GM21447 (cell line): ENCODE data around the gene CDK5RAP3.

Experiments
- ATAC-seq: cut with Tn5 transposase; IDR thresholded peaks from one replicate; pipeline ENCODE4 v1.9.1; 2021; ENCODE audit not compliant: unreplicated experiment

Gene CDK5RAP3

GRCh38 chr17:47948706-47949196, 22.2 kb upstream of the CDK5RAP3 start:
- no peak for ATAC-seq

- ATAC-seq, result peak; percentile 62
Measured at GRCh38 chr17:47949197-47949759, 21.6 kb upstream of the CDK5RAP3 start.

GRCh38 chr17:47949946-47950345, 21.0 kb upstream of the CDK5RAP3 start:
- ATAC-seq, result peak; percentile 31

GRCh38 chr17:47950448-47950847, 20.5 kb upstream of the CDK5RAP3 start:
- ATAC-seq, result no peak

- no peak for ATAC-seq
Measured at GRCh38 chr17:47952171-47953021, 18.5 kb upstream of the CDK5RAP3 start.

- no peak for ATAC-seq
Measured at GRCh38 chr17:47953909-47954308, 17.0 kb upstream of the CDK5RAP3 start.

- no peak for ATAC-seq
Measured at GRCh38 chr17:47955497-47956461, 15.1 kb upstream of the CDK5RAP3 start.

GRCh38 chr17:47956791-47957590, 13.9 kb upstream of the CDK5RAP3 start:
- no peak for ATAC-seq

GRCh38 chr17:47957591-47958490, 13.1 kb upstream of the CDK5RAP3 start, which contains the start of gene PRR15L:
PRR15L (minus strand) TSS chr17:47957883; CDS start chr17:47953234, 4,649 bp downstream.
- no peak for ATAC-seq

GRCh38 chr17:47959825-47960655, 10.9 kb upstream of the CDK5RAP3 start:
- no peak for ATAC-seq

GRCh38 chr17:47961406-47961805, 9.5 kb upstream of the CDK5RAP3 start:
- ATAC-seq, result no peak

GRCh38 chr17:47962901-47963300, 8.0 kb upstream of the CDK5RAP3 start:
- no peak for ATAC-seq

GRCh38 chr17:47964856-47965255, 6.1 kb upstream of the CDK5RAP3 start:
- no peak for ATAC-seq

GRCh38 chr17:47966079-47966519, 4.8 kb upstream of the CDK5RAP3 start:
- ATAC-seq, result no peak

- no peak for ATAC-seq
Measured at GRCh38 chr17:47967607-47968252, 3.2 kb upstream of the CDK5RAP3 start.

- ATAC-seq, result no peak
Measured at GRCh38 chr17:47968836-47969235, 2.1 kb upstream of the CDK5RAP3 start.

GRCh38 chr17:47969930-47970724, 786 bp upstream of the CDK5RAP3 start:
- ATAC-seq, result no peak
